Panc1 (cell line): ENCODE results near the gene TTLL10. TPM values are rescaled to one million over a fixed set of nuclear protein-coding genes. Genes with fewer than 3 reads are reported as not detected.

Source experiments
- ATAC-seq: fragments of 200-7000 bp; cut with Tn5 transposase; 2 replicates; pipeline ENCODE4 v1.9.1; 2020; ENCODE audit warnings: mild to moderate bottlenecking, moderate library complexity
- BruUV-seq: library from RNA; stranded (reverse); fragments of 400-500 nt; replicated peaks from 2 replicates; lab custom pipeline; 2021; lab: Mats Ljungman, UMichigan
- CTCF ChIA-PET: fragments of 300-600 bp; sonication (Branson Sonifier 250); formaldehyde crosslinking; loops from one replicate; lab custom pipeline; 2022; ENCODE audit warnings: antibody characterized with exemption; lab: Charles Lee
- POLR2A ChIA-PET: fragments of 300-600 bp; sonication (Branson Sonifier 250); formaldehyde crosslinking; loops from one replicate; lab custom pipeline; 2022; ENCODE audit warnings: antibody characterized with exemption; lab: Charles Lee
- DNase-seq: peaks from one replicate; pipeline ENCODE4 v3.0.0-alpha.2; 2010; ENCODE audit warnings: low read depth, low spot score
- H3K27ac ChIP-seq: 2 replicates; pipeline ENCODE4 v1.5.1; 2011; ENCODE audit warnings: mild to moderate bottlenecking, low read length, inconsistent platforms
- H3K27me3 ChIP-seq: fragments of 200-500 bp; sonication (Bioruptor generic); 2 replicates; pipeline ENCODE4 v1.6.0; 2014; ENCODE audit warnings: low read length, inconsistent platforms; ENCODE audit not compliant: control insufficient read depth, insufficient read depth
- H3K36me3 ChIP-seq: fragments of 200-500 bp; sonication (Bioruptor generic); 2 replicates; pipeline ENCODE4 v1.5.1; 2014; ENCODE audit warnings: inconsistent platforms, mild to moderate bottlenecking, low read length, moderate library complexity; ENCODE audit not compliant: control insufficient read depth, insufficient read depth
- H3K4me1 ChIP-seq: 2 replicates; pipeline ENCODE4 v1.5.1; 2011; ENCODE audit warnings: inconsistent platforms, mild to moderate bottlenecking, low read length, moderate library complexity; ENCODE audit not compliant: control insufficient read depth, insufficient read depth
- H3K4me3 ChIP-seq, 2 experiments: 2 replicates each; pipeline ENCODE4 v1.5.1; 2011 to 2012; ENCODE audit warnings: low read depth in 2 of 2, low read length in 2 of 2, mild to moderate bottlenecking in 2 of 2, inconsistent platforms in 1 of 2, moderate library complexity in 1 of 2
- H3K9me3 ChIP-seq: fragments of 200-500 bp; sonication (Bioruptor generic); 2 replicates; pipeline ENCODE4 v1.5.1; 2014; ENCODE audit warnings: low read depth, mild to moderate bottlenecking, inconsistent platforms, low read length, moderate library complexity; ENCODE audit not compliant: control insufficient read depth, insufficient read depth
- POLR2AphosphoS5 ChIP-seq: IDR thresholded peaks from 2 replicates; pipeline ENCODE4 v1.6.1; 2012; ENCODE audit warnings: mild to moderate bottlenecking, low read depth, low read length, moderate library complexity
- SIN3A ChIP-seq: IDR thresholded peaks from 2 replicates; pipeline ENCODE4 v1.6.1; 2012; ENCODE audit warnings: low read depth, mild to moderate bottlenecking, low read length, moderate library complexity, borderline replicate concordance; ENCODE audit not compliant: insufficient read depth
- TCF7L2 ChIP-seq: IDR thresholded peaks from 2 replicates; pipeline ENCODE4 v1.6.1; 2011; ENCODE audit warnings: mild to moderate bottlenecking, low read depth, low read length, inconsistent platforms
- in situ Hi-C: cut with HindIII; loops from 2 replicates; pipeline ENCODE4 v1.10.0; 2016; ENCODE audit warnings: low sequenced_read_pairs, low pct_unique_long_range_greater_than_20kb
- intact Hi-C: fragments of 100-400 bp; cut with micrococcal nuclease; formaldehyde crosslinking; loops from one replicate; pipeline ENCODE4 v1.10.0; 2022; ENCODE audit not compliant: unreplicated experiment
- total RNA-seq: library from RNA; stranded (reverse); gene quantifications from one replicate; pipeline ENCODE4 v1.2.1, GENCODE V29; 2021; ENCODE audit not compliant: unreplicated experiment
- TF ChIP-seq, protein P1 (sequence below), 2 experiments: IDR thresholded peaks; 2 replicates each; pipeline ENCODE4 v1.6.1; 2011 to 2012; ENCODE audit warnings: low read depth in 2 of 2, control low read depth in 1 of 2, low read length in 1 of 2, mild to moderate bottlenecking in 1 of 2, moderate library complexity in 1 of 2; ENCODE audit not compliant: insufficient read depth in 1 of 2
- TF ChIP-seq, protein P2 (sequence below): fragments of 450-650 bp; IDR thresholded peaks from 2 replicates; pipeline ENCODE4 v1.5.1; 2017; ENCODE audit warnings: mild to moderate bottlenecking

TTLL10 gene
- total RNA-seq, 1 experiment from 2014 or later = not detected

DNA sequence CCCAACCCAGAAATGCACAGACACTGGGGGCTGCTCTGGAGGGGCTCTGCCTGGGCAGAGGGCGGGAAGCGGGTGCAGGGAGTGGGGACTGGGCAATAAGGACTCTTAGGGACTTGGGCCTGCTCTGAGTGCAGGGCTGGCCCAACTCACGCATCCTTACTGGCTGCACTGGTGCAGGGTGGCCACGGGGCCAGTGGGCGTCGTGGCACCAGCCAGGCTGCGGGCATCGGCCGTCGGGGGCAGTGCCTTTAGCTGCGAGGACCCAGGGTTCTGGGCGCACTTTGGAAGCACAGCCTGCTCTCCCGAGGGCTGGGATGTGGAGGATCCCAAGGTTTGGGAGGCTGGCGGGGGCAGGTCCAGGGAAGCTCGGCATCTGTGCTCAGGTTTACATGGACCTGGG is 27.1 kb upstream of the TTLL10 start:
- Histone ChIP-seq H3K36me3 (no peaks in the 10 kb centered on the region), H3K27me3 (no peaks in the 10 kb centered on the region), H3K9me3 (no peaks in the 10 kb centered on the region), H3K27ac (no peak overlapping the region), H3K4me3 (no peak overlapping the region), H3K4me1 (no peaks in the 10 kb centered on the region; the same call in 1 of the 2 replicates)
- in situ Hi-C loops (no loop called here), intact Hi-C loops (no loop called here)
- ATAC-seq = no peak
- ChIA-PET CTCF (no interaction called here), POLR2A (no interaction called here)
- DNase-seq = no peak
- no peak for TF ChIP-seq POLR2AphosphoS5
- TF ChIP-seq, protein P1, sequence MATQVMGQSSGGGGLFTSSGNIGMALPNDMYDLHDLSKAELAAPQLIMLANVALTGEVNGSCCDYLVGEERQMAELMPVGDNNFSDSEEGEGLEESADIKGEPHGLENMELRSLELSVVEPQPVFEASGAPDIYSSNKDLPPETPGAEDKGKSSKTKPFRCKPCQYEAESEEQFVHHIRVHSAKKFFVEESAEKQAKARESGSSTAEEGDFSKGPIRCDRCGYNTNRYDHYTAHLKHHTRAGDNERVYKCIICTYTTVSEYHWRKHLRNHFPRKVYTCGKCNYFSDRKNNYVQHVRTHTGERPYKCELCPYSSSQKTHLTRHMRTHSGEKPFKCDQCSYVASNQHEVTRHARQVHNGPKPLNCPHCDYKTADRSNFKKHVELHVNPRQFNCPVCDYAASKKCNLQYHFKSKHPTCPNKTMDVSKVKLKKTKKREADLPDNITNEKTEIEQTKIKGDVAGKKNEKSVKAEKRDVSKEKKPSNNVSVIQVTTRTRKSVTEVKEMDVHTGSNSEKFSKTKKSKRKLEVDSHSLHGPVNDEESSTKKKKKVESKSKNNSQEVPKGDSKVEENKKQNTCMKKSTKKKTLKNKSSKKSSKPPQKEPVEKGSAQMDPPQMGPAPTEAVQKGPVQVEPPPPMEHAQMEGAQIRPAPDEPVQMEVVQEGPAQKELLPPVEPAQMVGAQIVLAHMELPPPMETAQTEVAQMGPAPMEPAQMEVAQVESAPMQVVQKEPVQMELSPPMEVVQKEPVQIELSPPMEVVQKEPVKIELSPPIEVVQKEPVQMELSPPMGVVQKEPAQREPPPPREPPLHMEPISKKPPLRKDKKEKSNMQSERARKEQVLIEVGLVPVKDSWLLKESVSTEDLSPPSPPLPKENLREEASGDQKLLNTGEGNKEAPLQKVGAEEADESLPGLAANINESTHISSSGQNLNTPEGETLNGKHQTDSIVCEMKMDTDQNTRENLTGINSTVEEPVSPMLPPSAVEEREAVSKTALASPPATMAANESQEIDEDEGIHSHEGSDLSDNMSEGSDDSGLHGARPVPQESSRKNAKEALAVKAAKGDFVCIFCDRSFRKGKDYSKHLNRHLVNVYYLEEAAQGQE (IDR thresholded peaks at IDR 0.05; ENCODE audit: insufficient read depth in 1 of 2, low read depth in 2 of 2, low read length in 1 of 2) = no peak
- TF ChIP-seq SIN3A = no peak
- TF ChIP-seq, protein P2, sequence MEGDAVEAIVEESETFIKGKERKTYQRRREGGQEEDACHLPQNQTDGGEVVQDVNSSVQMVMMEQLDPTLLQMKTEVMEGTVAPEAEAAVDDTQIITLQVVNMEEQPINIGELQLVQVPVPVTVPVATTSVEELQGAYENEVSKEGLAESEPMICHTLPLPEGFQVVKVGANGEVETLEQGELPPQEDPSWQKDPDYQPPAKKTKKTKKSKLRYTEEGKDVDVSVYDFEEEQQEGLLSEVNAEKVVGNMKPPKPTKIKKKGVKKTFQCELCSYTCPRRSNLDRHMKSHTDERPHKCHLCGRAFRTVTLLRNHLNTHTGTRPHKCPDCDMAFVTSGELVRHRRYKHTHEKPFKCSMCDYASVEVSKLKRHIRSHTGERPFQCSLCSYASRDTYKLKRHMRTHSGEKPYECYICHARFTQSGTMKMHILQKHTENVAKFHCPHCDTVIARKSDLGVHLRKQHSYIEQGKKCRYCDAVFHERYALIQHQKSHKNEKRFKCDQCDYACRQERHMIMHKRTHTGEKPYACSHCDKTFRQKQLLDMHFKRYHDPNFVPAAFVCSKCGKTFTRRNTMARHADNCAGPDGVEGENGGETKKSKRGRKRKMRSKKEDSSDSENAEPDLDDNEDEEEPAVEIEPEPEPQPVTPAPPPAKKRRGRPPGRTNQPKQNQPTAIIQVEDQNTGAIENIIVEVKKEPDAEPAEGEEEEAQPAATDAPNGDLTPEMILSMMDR = no peak
- TF ChIP-seq TCF7L2 = no peak
- no TSS peak for BruUV-seq

DNA sequence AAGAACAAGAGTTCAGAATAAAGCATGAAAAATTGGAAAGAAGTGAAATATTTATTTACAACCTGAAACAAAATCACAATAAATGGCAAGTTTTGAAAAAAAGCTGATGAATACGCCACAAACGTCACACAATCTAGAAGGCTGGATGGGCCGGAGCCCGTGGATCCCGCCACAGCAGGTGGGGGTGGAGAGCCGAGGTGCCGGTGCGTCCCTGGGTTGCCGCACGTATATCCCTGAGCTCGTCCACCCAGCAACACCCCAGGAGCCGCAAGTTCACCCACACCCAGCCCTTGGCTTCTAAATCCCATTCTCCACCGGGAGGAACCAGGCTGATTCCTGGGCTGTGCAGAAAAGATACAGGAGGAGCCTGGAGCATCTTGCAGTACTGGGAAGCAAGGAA is 25.6 kb upstream of the TTLL10 start:
- Histone ChIP-seq H3K9me3 (no peaks in the 10 kb centered on the region), H3K27ac (no peak overlapping the region), H3K4me1 (no peaks in the 10 kb centered on the region), H3K36me3 (no peaks in the 10 kb centered on the region), H3K4me3 (no peak overlapping the region), H3K27me3 (no peaks in the 10 kb centered on the region)
- POLR2A ChIA-PET = interaction anchor here (0.5 to 0.6 kb wide), 2 partner anchors 62 to 81 kb away, joined by 3 to 6 read pairs; no protein-coding TSS in a partner anchor
- intact Hi-C loops (no loop called here), in situ Hi-C loops (no loop called here)
- BruUV-seq = no TSS peak
- TF ChIP-seq POLR2AphosphoS5 (no peak), TCF7L2 (no peak)
- DNase-seq = no peak
- CTCF ChIA-PET = interaction anchor here (0.6 kb wide), 1 partner anchor 32 kb away, joined by 4 read pairs; no protein-coding TSS in a partner anchor
- peak; percentile 37 for ATAC-seq

DNA sequence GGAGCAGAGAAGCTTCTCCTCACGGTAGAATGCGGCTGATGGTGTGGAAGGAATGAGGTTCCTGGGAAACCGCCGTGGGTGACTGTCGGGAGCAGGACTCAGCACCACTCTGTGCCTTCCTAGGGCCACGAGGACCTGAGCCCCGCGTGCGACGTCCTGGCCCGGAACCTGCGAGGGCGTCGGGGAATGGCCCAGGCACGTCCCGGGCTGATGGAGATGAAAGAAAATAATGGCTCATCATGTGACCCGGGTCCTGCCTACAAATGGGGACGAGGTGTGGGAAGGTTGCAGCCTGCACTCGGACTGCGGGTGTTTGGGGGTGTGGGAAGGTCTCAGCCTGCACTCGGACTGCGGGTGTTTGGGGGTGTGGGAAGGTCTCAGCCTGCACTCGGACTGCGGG is 25.1 kb upstream of the TTLL10 start:
- TF ChIP-seq, protein P1 (IDR thresholded peaks at IDR 0.05; ENCODE audit: insufficient read depth in 1 of 2, low read depth in 2 of 2, low read length in 1 of 2) = no peak
- TF ChIP-seq POLR2AphosphoS5 = no peak
- TF ChIP-seq, protein P2 = no peak
- TF ChIP-seq TCF7L2 = no peak
- TF ChIP-seq SIN3A = no peak
- POLR2A ChIA-PET = interaction anchor here (0.5 kb wide), 1 partner anchor 81 kb away, joined by 3 read pairs; no protein-coding TSS in a partner anchor
- intact Hi-C loops = no loop called here
- Histone ChIP-seq H3K9me3 (no peaks in the 10 kb centered on the region), H3K4me1 (no peaks in the 10 kb centered on the region), H3K27me3 (no peaks in the 10 kb centered on the region), H3K36me3 (no peaks in the 10 kb centered on the region), H3K4me3 (no peak overlapping the region), H3K27ac (no peak overlapping the region)
- no peak for DNase-seq
- BruUV-seq = no TSS peak
- in situ Hi-C loops = no loop called here
- CTCF ChIA-PET = interaction anchor here (0.6 kb wide), 1 partner anchor 32 kb away, joined by 4 read pairs; no protein-coding TSS in a partner anchor
- peak; percentile 17; the same call in 1 of the 2 replicates for ATAC-seq
